ENCODE results near the gene MYMK.
"Not testable (repeated sequence)": the region's sequence is repeated elsewhere in the genome, so short reads cannot be mapped to it uniquely, and the experiment has no call there.

The MYMK gene

DNA sequence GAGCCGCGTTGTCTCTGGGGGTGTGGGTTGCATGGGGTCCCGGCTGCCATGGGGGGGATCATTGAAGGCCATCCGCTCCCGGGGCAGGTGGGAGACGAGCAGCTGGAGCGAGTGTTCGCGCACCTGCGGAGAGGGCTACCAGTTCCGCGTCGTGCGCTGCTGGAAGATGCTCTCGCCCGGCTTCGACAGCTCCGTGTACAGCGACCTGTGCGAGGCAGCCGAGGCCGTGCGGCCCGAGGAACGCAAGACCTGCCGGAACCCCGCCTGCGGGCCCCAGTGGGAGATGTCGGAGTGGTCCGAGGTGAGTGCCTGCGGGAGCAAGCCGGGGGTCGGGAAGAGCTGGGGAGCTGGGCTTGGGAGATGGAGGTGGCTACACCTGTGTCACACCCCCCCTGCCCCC lies 43.4 kb upstream of the MYMK start:
- peaks cover 43% of the 10 kb centered on the region; the same call in 1 of the 2 replicates for H3K27me3 ChIP-seq (ENCODE audit: insufficient read depth, low read depth)
- no peaks in the 10 kb centered on the region for H3K36me3 ChIP-seq (ENCODE audit: insufficient read depth)
- H3K9ac ChIP-seq = no peak overlapping the region
- H3K4me1 ChIP-seq (ENCODE audit: low read depth, poor library complexity, severe bottlenecking) = no peaks in the 10 kb centered on the region
- H3K4me3 ChIP-seq (IDR thresholded peaks at IDR 0.05; ENCODE audit: insufficient read depth, low read depth, low read length) = no peak overlapping the region
- no peak overlapping the region for H2AFZ ChIP-seq (ENCODE audit: low read depth)
- H3K79me2 ChIP-seq (ENCODE audit: insufficient read depth, low read depth) = no peaks in the 10 kb centered on the region
- no peak overlapping the region for H3K27ac ChIP-seq
- H3K4me2 ChIP-seq = no peak overlapping the region
- TF ChIP-seq, protein P1, sequence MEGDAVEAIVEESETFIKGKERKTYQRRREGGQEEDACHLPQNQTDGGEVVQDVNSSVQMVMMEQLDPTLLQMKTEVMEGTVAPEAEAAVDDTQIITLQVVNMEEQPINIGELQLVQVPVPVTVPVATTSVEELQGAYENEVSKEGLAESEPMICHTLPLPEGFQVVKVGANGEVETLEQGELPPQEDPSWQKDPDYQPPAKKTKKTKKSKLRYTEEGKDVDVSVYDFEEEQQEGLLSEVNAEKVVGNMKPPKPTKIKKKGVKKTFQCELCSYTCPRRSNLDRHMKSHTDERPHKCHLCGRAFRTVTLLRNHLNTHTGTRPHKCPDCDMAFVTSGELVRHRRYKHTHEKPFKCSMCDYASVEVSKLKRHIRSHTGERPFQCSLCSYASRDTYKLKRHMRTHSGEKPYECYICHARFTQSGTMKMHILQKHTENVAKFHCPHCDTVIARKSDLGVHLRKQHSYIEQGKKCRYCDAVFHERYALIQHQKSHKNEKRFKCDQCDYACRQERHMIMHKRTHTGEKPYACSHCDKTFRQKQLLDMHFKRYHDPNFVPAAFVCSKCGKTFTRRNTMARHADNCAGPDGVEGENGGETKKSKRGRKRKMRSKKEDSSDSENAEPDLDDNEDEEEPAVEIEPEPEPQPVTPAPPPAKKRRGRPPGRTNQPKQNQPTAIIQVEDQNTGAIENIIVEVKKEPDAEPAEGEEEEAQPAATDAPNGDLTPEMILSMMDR (conservative IDR thresholded peaks at IDR 0.05; ENCODE audit: low read depth, low read length) = no peak
- H4K20me1 ChIP-seq (ENCODE audit: insufficient read depth) = no peaks in the 10 kb centered on the region

DNA sequence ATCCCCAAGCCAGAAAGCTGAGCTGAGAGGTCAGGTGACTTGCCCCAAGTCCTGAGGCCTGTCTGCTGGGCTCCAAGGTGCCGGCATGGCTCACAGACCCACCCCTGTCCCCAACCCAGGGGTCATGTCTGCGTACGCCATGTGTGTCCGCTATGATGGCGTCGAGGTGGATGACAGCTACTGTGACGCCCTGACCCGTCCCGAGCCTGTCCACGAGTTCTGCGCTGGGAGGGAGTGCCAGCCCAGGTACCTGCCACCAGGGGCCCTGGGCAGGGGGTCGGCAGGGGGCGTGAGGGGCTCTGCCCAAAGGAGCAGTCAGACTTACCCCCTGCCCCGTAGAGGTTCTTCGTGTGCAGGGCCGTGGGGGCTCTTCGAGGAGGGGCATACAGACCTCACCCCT lies 42.1 kb upstream of the MYMK start:
- Histone ChIP-seq H2AFZ (ENCODE audit: low read depth) (no peak overlapping the region), H3K4me1 (ENCODE audit: low read depth, poor library complexity, severe bottlenecking) (no peaks in the 10 kb centered on the region), H3K4me3 (IDR thresholded peaks at IDR 0.05; ENCODE audit: insufficient read depth, low read depth, low read length) (no peak overlapping the region), H3K79me2 (ENCODE audit: insufficient read depth, low read depth) (no peaks in the 10 kb centered on the region), H3K27ac (no peak overlapping the region), H3K27me3 (ENCODE audit: insufficient read depth, low read depth) (peaks cover 41% of the 10 kb centered on the region; the same call in 1 of the 2 replicates), H3K9ac (no peak overlapping the region), H3K36me3 (ENCODE audit: insufficient read depth) (no peaks in the 10 kb centered on the region), H3K4me2 (no peak overlapping the region), H4K20me1 (ENCODE audit: insufficient read depth) (no peaks in the 10 kb centered on the region)
- TF ChIP-seq, protein P1 (conservative IDR thresholded peaks at IDR 0.05; ENCODE audit: low read depth, low read length) = no peak

DNA sequence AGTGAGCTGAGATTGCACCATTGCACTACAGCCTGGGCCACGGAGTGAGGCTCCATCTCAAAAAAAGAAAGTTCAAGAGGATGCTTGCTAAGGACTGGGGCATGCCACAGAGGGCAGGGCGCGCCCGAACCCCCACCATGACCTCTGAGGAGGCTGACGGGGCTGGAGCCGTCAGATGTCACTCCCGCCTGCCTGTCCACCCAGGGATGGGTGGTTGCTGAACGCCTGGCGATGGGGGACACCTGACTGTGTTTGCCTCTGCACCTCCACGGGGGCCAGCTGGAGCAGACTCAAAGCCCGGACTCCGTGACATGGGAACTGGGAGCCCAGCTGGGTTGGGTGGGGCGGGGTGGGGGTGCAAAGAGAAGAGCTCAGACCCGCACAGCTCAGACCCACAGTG lies 41.6 kb upstream of the MYMK start:
- Histone ChIP-seq H3K27me3 (ENCODE audit: insufficient read depth, low read depth) (peaks cover 41% of the 10 kb centered on the region; the same call in 1 of the 2 replicates), H3K9ac (no peak overlapping the region), H3K79me2 (ENCODE audit: insufficient read depth, low read depth) (no peaks in the 10 kb centered on the region), H4K20me1 (ENCODE audit: insufficient read depth) (no peaks in the 10 kb centered on the region), H3K36me3 (ENCODE audit: insufficient read depth) (no peaks in the 10 kb centered on the region), H3K4me3 (IDR thresholded peaks at IDR 0.05; ENCODE audit: insufficient read depth, low read depth, low read length) (no peak overlapping the region), H3K4me2 (no peak overlapping the region), H3K27ac (no peak overlapping the region), H3K4me1 (ENCODE audit: low read depth, poor library complexity, severe bottlenecking) (no peaks in the 10 kb centered on the region), H2AFZ (ENCODE audit: low read depth) (no peak overlapping the region)
- TF ChIP-seq, protein P1 (conservative IDR thresholded peaks at IDR 0.05; ENCODE audit: low read depth, low read length) = no peak

DNA sequence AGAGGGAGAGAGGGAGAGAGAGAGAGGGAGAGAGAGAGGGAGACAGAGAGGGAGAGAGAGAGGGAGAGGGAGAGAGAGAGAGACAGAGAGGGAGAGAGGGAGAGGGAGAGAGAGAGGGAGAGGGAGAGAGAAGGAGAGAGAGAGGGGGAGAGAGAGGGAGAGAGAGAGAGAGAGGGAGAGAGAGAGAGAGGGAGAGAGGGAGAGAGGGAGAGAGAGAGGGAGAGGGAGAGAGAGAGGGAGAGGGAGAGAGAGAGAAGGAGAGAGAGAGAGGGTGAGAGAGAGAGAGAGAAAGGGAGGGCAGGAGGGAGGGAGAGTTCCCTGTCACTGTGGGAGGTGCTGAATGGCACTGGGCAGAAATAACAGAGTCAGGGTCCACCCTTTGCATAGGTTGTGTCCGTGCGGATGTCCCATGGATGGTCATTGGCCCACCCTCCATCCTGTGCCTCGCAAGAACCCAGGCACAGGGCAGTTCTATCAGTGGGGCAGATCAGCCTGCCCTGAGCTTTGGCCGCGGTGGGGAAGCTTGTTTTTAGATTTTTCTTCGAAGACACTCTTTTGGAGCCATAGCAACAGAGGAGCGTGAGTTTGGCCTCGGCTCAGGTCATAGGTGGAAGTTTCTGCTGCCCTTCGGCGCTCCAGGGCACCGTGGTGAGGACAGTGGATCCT lies 39.8 kb upstream of the MYMK start:
- H3K27ac ChIP-seq = no peak overlapping the region

DNA sequence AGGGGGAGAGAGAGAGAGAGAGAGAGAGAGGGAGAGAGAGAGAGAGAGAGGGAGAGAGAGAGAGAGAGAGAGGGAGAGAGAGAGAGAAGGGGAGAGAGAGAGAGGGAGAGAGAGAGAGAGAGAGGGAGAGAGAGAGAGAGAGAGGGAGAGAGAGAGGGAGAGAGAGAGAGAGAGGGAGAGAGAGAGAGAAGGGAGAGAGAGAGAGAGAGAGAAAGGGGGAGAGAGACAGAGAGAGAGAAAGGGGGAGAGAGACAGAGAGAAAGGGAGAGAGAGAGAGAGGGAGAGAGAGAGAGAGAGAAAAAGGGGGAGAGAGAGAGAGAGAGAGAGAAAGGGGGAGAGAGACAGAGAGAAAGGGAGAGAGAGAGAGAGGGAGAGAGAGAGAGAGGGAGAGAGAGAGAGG lies 39.1 kb upstream of the MYMK start:
- not testable (repeated sequence) for H3K9ac ChIP-seq; H3K4me2 ChIP-seq; H3K4me1 ChIP-seq (ENCODE audit: low read depth, poor library complexity, severe bottlenecking); H2AFZ ChIP-seq (ENCODE audit: low read depth); H3K27ac ChIP-seq; H3K36me3 ChIP-seq (ENCODE audit: insufficient read depth); H3K4me3 ChIP-seq (IDR thresholded peaks at IDR 0.05; ENCODE audit: insufficient read depth, low read depth, low read length); H4K20me1 ChIP-seq (ENCODE audit: insufficient read depth); H3K79me2 ChIP-seq (ENCODE audit: insufficient read depth, low read depth)
- H3K27me3 ChIP-seq (ENCODE audit: insufficient read depth, low read depth) = peaks cover 42% of the 10 kb centered on the region; the same call in 1 of the 2 replicates

More for the DNA sequence above, 39.8 kb upstream of the MYMK start:
- TF ChIP-seq, protein P1 (conservative IDR thresholded peaks at IDR 0.05; ENCODE audit: low read depth, low read length) = no peak
- no peak overlapping the region for H3K4me2 ChIP-seq
- H2AFZ ChIP-seq (ENCODE audit: low read depth) = no peak overlapping the region
- H4K20me1 ChIP-seq (ENCODE audit: insufficient read depth) = no peaks in the 10 kb centered on the region
- no peaks in the 10 kb centered on the region for H3K4me1 ChIP-seq (ENCODE audit: low read depth, poor library complexity, severe bottlenecking)
- H3K9ac ChIP-seq = no peak overlapping the region
- H3K4me3 ChIP-seq (IDR thresholded peaks at IDR 0.05; ENCODE audit: insufficient read depth, low read depth, low read length) = no peak overlapping the region
- H3K36me3 ChIP-seq (ENCODE audit: insufficient read depth) = no peaks in the 10 kb centered on the region
- H3K27me3 ChIP-seq (ENCODE audit: insufficient read depth, low read depth) = peaks cover 43% of the 10 kb centered on the region; the same call in 1 of the 2 replicates
- H3K79me2 ChIP-seq (ENCODE audit: insufficient read depth, low read depth) = no peaks in the 10 kb centered on the region
